K562 (cell line): Measurements from ENCODE around the gene GATAD2B. TPM values are rescaled to one million over a fixed set of nuclear protein-coding genes. Genes with fewer than 3 reads are reported as not detected.

Experiments used
- ATAC-seq: fragments of 200-7000 bp; cut with Tn5 transposase; 3 replicates; pipeline ENCODE4 v1.9.1; 2020; ENCODE audit warnings: moderate library complexity
- BruUV-seq: library from RNA; stranded (reverse); fragments of 400-500 nt; replicated peaks from 2 replicates; lab custom pipeline; 2021; lab: Mats Ljungman, UMichigan
- CTCF ChIA-PET: fragments of 300-600 bp; formaldehyde crosslinking; extraction: SDS; loops from one replicate; lab custom pipeline; 2021; ENCODE audit warnings: low intra/inter-chr PET ratio; lab: Yijun Ruan, JAX
- POLR2A ChIA-PET: fragments of 300-600, 350-650 bp; sonication (Branson Sonifier 250); formaldehyde crosslinking; extraction: SDS; loops from one replicate; lab custom pipeline; 2021; ENCODE audit warnings: antibody characterized with exemption, inconsistent platforms; lab: Yijun Ruan, JAX
- DNase-seq, 4 experiments: peaks; one replicate each; pipeline versions ENCODE4 v3.0.0 to v3.0.0-alpha.2; 2011 to 2018; ENCODE audit warnings: low spot score in 3 of 4, mixed read lengths in 3 of 4; ENCODE audit errors: extremely low read depth in 1 of 4
- FAIRE-seq: peaks from 2 replicates; lab custom pipeline; 2011; peaks lifted over from hg19 to GRCh38; lab: Jason Lieb, UNC
- H2AFZ ChIP-seq: 2 replicates; pipeline ENCODE4 v1.6.0; 2011; ENCODE audit warnings: low read depth, low read length, control low read depth, inconsistent platforms
- H3K27ac ChIP-seq: fragments of 200-600 bp; 3 replicates; pipeline ENCODE4 v1.8.0; 2011; ENCODE audit warnings: low read depth, mild to moderate bottlenecking, control low read depth, inconsistent platforms, low read length, moderate library complexity, mixed read lengths; ENCODE audit errors: extremely low read depth
- H3K27me3 ChIP-seq, 2 experiments: fragments of 300-600 bp in 1 of 2; 2 replicates in 1 of 2; 3 replicates in 1 of 2; pipeline versions ENCODE4 v1.6.0 to v1.8.0; 2011; ENCODE audit warnings: inconsistent platforms in 2 of 2, low read length in 2 of 2, mild to moderate bottlenecking in 1 of 2, mixed read lengths in 1 of 2, moderate library complexity in 1 of 2; ENCODE audit not compliant: control insufficient read depth in 2 of 2, insufficient read depth in 2 of 2
- H3K36me3 ChIP-seq: fragments of 300-600 bp; 3 replicates; pipeline ENCODE4 v1.8.0; 2011; ENCODE audit warnings: mild to moderate bottlenecking, low read length, inconsistent platforms; ENCODE audit not compliant: control insufficient read depth, insufficient read depth
- H3K4me1 ChIP-seq, 2 experiments: fragments of 200-600 bp in 1 of 2; replicated peaks in 1 of 2; 2 replicates in 1 of 2; 3 replicates in 1 of 2; pipeline versions ENCODE4 v1.5.1 to v1.8.0; 2011; ENCODE audit warnings: inconsistent platforms in 2 of 2, low read length in 2 of 2, mild to moderate bottlenecking in 1 of 2, mixed read lengths in 1 of 2, moderate library complexity in 1 of 2; ENCODE audit not compliant: control insufficient read depth in 2 of 2, insufficient read depth in 2 of 2
- H3K4me2 ChIP-seq: 2 replicates; pipeline ENCODE4 v1.6.1; 2011; ENCODE audit warnings: low read length, control low read depth, inconsistent platforms, mixed read lengths; ENCODE audit not compliant: insufficient read depth
- H3K4me3 ChIP-seq: fragments of 200-600 bp; sonication (generic), shearing (Covaris generic); 2 replicates; pipeline ENCODE4 v1.5.1; 2016; ENCODE audit warnings: control low read depth, inconsistent platforms
- H3K79me2 ChIP-seq: fragments of 200-600 bp; 3 replicates; pipeline ENCODE4 v1.8.0; 2011; ENCODE audit warnings: low read length, inconsistent platforms; ENCODE audit not compliant: control insufficient read depth, insufficient read depth
- H3K9ac ChIP-seq, 2 experiments: 2 replicates each; pipeline versions ENCODE4 v1.6.0 to v1.6.1; 2011; ENCODE audit warnings: low read depth in 2 of 2, low read length in 2 of 2, control low read depth in 1 of 2, inconsistent platforms in 1 of 2, mild to moderate bottlenecking in 1 of 2, mixed read lengths in 1 of 2; ENCODE audit not compliant: insufficient read depth in 1 of 2
- H3K9me1 ChIP-seq: one replicate; pipeline ENCODE4 v1.6.0; 2011; ENCODE audit warnings: inconsistent platforms, mild to moderate bottlenecking, low read length, moderate library complexity; ENCODE audit not compliant: control insufficient read depth, insufficient read depth
- H3K9me3 ChIP-seq: replicated peaks from 2 replicates; pipeline ENCODE4 v1.5.1; 2011; ENCODE audit warnings: low read depth, low read length, inconsistent platforms; ENCODE audit not compliant: control insufficient read depth, insufficient read depth
- H4K20me1 ChIP-seq: replicated peaks from 2 replicates; pipeline ENCODE4 v1.6.1; 2011; ENCODE audit warnings: low read length, inconsistent platforms, mixed read lengths; ENCODE audit not compliant: control insufficient read depth, insufficient read depth
- ARID4B ChIP-seq: sonication (generic); formaldehyde crosslinking; IDR thresholded peaks from 2 replicates; pipeline ENCODE4 v1.8.0; 2022; ENCODE audit warnings: mild to moderate bottlenecking, missing genetic modification reagents
- CBX8 ChIP-seq: fragments of 200-600 bp; sonication (generic); IDR thresholded peaks from 2 replicates; pipeline ENCODE4 v1.6.1; 2012; ENCODE audit warnings: borderline replicate concordance, mixed run types, low read depth, mild to moderate bottlenecking, moderate library complexity, mixed read lengths, low read length, control low read depth, inconsistent platforms; ENCODE audit not compliant: poor library complexity, severe bottlenecking; ENCODE audit errors: extremely low read depth
- DMBX1 ChIP-seq: fragments of 250-450 bp; sonication (Bioruptor Pico); IDR thresholded peaks from 2 replicates; pipeline ENCODE4 v1.8.0; 2022; ENCODE audit warnings: inconsistent platforms, mild to moderate bottlenecking, moderate library complexity, borderline replicate concordance
- GATAD2B ChIP-seq: fragments of 450-650 bp; IDR thresholded peaks from 2 replicates; pipeline ENCODE4 v1.6.1; 2017; ENCODE audit warnings: mild to moderate bottlenecking, borderline replicate concordance
- HMG20B ChIP-seq: fragments of 250-450 bp; sonication (Bioruptor Pico); IDR thresholded peaks from 2 replicates; pipeline ENCODE4 v1.5.0; 2021; ENCODE audit warnings: mild to moderate bottlenecking
- IRF1 ChIP-seq: sonication (generic); formaldehyde crosslinking; IDR thresholded peaks from 2 replicates; pipeline ENCODE4 v1.8.0; 2022; ENCODE audit warnings: missing genetic modification reagents, mild to moderate bottlenecking, borderline replicate concordance
- KDM1A ChIP-seq, 2 experiments: fragments of 450-650 bp; IDR thresholded peaks; 2 replicates each; pipeline ENCODE4 v1.6.1; 2016; ENCODE audit warnings: mild to moderate bottlenecking in 2 of 2
- LEF1 ChIP-seq: fragments of 450-650 bp; IDR thresholded peaks from 2 replicates; pipeline ENCODE4 v1.6.1; 2016; ENCODE audit warnings: mild to moderate bottlenecking
- MYC ChIP-seq, 2 experiments: fragments of 250-450 bp in 1 of 2; sonication (Bioruptor Pico) in 1 of 2; IDR thresholded peaks; 2 replicates each; pipeline versions ENCODE4 v1.5.1 to v1.6.1; 2012 to 2021; ENCODE audit warnings: low read depth in 2 of 2, borderline replicate concordance in 1 of 2, improper control_type of control experiment in 1 of 2, low read length in 1 of 2, mild to moderate bottlenecking in 1 of 2, moderate library complexity in 1 of 2
- NFIC ChIP-seq: fragments of 450-650 bp; IDR thresholded peaks from 2 replicates; pipeline ENCODE4 v1.6.1; 2017; ENCODE audit warnings: mild to moderate bottlenecking, inconsistent platforms
- NR1H2 ChIP-seq: sonication (generic); formaldehyde crosslinking; IDR thresholded peaks from 2 replicates; pipeline ENCODE4 v1.4.0; 2020; ENCODE audit warnings: mild to moderate bottlenecking, missing genetic modification reagents
- NR3C1 ChIP-seq: sonication (generic); formaldehyde crosslinking; IDR thresholded peaks from 2 replicates; pipeline ENCODE4 v1.8.1; 2022; ENCODE audit warnings: missing genetic modification reagents
- RBBP5 ChIP-seq: fragments of 200-600 bp; sonication (generic); IDR thresholded peaks from 2 replicates; pipeline ENCODE4 v1.6.1; 2012; ENCODE audit warnings: borderline replicate concordance, mild to moderate bottlenecking, low read length, control low read depth, inconsistent platforms; ENCODE audit not compliant: insufficient read depth, poor library complexity, severe bottlenecking
- USF2 ChIP-seq: sonication (generic); formaldehyde crosslinking; IDR thresholded peaks from 2 replicates; pipeline ENCODE4 v1.5.0; 2020; ENCODE audit warnings: missing genetic modification reagents
- ZNF717 ChIP-seq: fragments of 250-450 bp; sonication (Bioruptor Pico); IDR thresholded peaks from 2 replicates; pipeline ENCODE4 v1.5.0; 2021
- WGBS: fragments of 100-300 bp; shearing (Covaris generic); methylation state at CpG from one replicate; pipeline ENCODE4 v1.1.6; 2016; ENCODE audit warnings: low coverage, mixed read lengths; ENCODE audit not compliant: insufficient coverage; ENCODE audit errors: missing lambda C conversion rate; 5-methylcytosine and 5-hydroxymethylcytosine counted together
- in situ Hi-C: fragments of 300-500 bp; cut with MboI; formaldehyde crosslinking; loops from 4 replicates; pipeline ENCODE4 v1.15.0; 2018; ENCODE audit warnings: inconsistent platforms, mixed read lengths
- intact Hi-C: fragments of 100-400 bp; cut with micrococcal nuclease; formaldehyde crosslinking; loops from 2 replicates; pipeline ENCODE4 v1.14.2; 2022
- polyA plus RNA-seq, 8 experiments: library from polyadenylated mRNA; depleted of rRNA in 4 of 8; stranded (reverse) in 5 of 8; unstranded in 3 of 8; fragments of >200 nt; fragmentation: Nextera tagmentation in 2 of 8; fragmentation: Illumina TruSeq in 1 of 8; extraction: Ambion mirVana in 2 of 8; extraction: Trizol in 1 of 8; gene quantifications; 2 replicates each; pipeline versions ENCODE4 v1.2.1 to v1.2.3, GENCODE V29; 2011 to 2014; ENCODE audit warnings: inconsistent platforms in 1 of 8, missing spikeins in 1 of 8
- total RNA-seq, 7 experiments: library from RNA; depleted of rRNA in 6 of 7; stranded (reverse); fragments of >200 nt in 6 of 7; fragmentation: Illumina TruSeq in 2 of 7; extraction: Trizol in 2 of 7; gene quantifications; 2 replicates each; pipeline versions ENCODE4 v1.2.1 to v1.2.3, GENCODE V29; 2011 to 2021; ENCODE audit warnings: low replicate concordance in 1 of 7

The GATAD2B gene
- total and polyA plus RNA-seq, 9 of the 15 experiments (the other 6 are each of a cell fraction or from before 2014, with no cell fraction given), result 1.5 to 40.2 (median 4.9) TPM

GRCh38 chr1:153818876-153819275 lies 103.9 kb downstream of the GATAD2B start:
- Histone ChIP-seq H3K9me1 (no peaks in the 10 kb centered on the region), H3K27me3 (no peaks in the 10 kb centered on the region), H3K27ac (no peak overlapping the region), H3K36me3 (peaks cover 58% of the 10 kb centered on the region), H2AFZ (no peak overlapping the region), H3K9ac (no peak overlapping the region), H3K4me2 (no peak overlapping the region), H3K9me3 (no peaks in the 10 kb centered on the region), H3K4me3 (no peak overlapping the region), H3K4me1 (no peaks in the 10 kb centered on the region), H4K20me1 (no peaks in the 10 kb centered on the region), H3K79me2 (no peaks in the 10 kb centered on the region)
- no peak for DNase-seq
- 82% methylated on average over 2 of the region's 2 CpGs for WGBS
- FAIRE-seq, result no peak
- no peak for ATAC-seq
- intact Hi-C loops, result no loop called here
- in situ Hi-C loops, result no loop called here
- TF ChIP-seq MYC (IDR thresholded peaks at IDR 0.05; ENCODE audit: low read depth, low read length), result no peak
- TF ChIP-seq MYC (CRISPR knock-in tag; IDR thresholded peaks at IDR 0.05; ENCODE audit: borderline replicate concordance, low read depth), result no peak
- TF ChIP-seq IRF1 (CRISPR knock-in tag), result no peak
- TF ChIP-seq LEF1, result no peak
- TF ChIP-seq KDM1A (IDR thresholded peaks at IDR 0.05), result no peak
- no peak for TF ChIP-seq DMBX1 (CRISPR knock-in tag)
- no peak for TF ChIP-seq ARID4B (CRISPR knock-in tag)
- TF ChIP-seq NFIC, result no peak
- no peak for TF ChIP-seq NR1H2 (CRISPR knock-in tag)
- no peak for TF ChIP-seq GATAD2B
- no peak for TF ChIP-seq RBBP5
- TF ChIP-seq HMG20B, result no peak
- no peak for TF ChIP-seq NR3C1
- TF ChIP-seq USF2 (CRISPR knock-in tag), result no peak
- TF ChIP-seq ZNF717 (CRISPR knock-in tag), result no peak
- TF ChIP-seq CBX8, result no peak
- no TSS peak for BruUV-seq
- ChIA-PET POLR2A (interaction anchor here (1.0 to 2.2 kb wide), 2 partner anchors 8 to 171 kb away, joined by 3 to 7 read pairs; partner anchors contain the start of gene RPS27), CTCF (no interaction called here)
